ENCODE results near the gene HACD3. TPM values are rescaled to one million over a fixed set of nuclear protein-coding genes. Genes with fewer than 3 reads are reported as not detected.
A peak's percentile ranks its signal among the peaks of the same experiment; 100 is the strongest.

The HACD3 gene
- total and polyA plus RNA-seq, 7 donors = 3.7 to 8.8 (median 6.5) TPM

- ATAC-seq = no peak
- Histone ChIP-seq H3K27me3 (ENCODE audit: insufficient read depth in 3 of 3, low read length in 2 of 3) (no peaks in the 10 kb centered on the region), H3K4me1 (no peaks in the 10 kb centered on the region), H3K36me3 (ENCODE audit: insufficient read depth in 1 of 2, low read depth in 1 of 2) (peaks cover 21 to 98% of the 10 kb centered on the region in 2 donors), H3K9me3 (no peaks in the 10 kb centered on the region), H3K27ac (no peak overlapping the region), H3K4me3 (no peak overlapping the region)
- DNase-seq = no peak
- no peak for TF ChIP-seq CTCF (IDR thresholded peaks at IDR 0.05)
- 71 to 83% (median 80%) methylated on average over 3 of the region's 3 CpGs for WGBS, 3 donors
- intact Hi-C loops (cut with DNase I) = loop anchor here in 1 of 2 donors (10.0 kb wide), 1 partner anchor 135 kb away; no protein-coding TSS in a partner anchor
These were observed 49.5 kb downstream of the HACD3 start for GRCh38 chr15:65579762-65580161.

- H3K27me3 ChIP-seq (ENCODE audit: insufficient read depth in 3 of 3, low read length in 2 of 3) = no peaks in the 10 kb centered on the region
- no peaks in the 10 kb centered on the region for H3K9me3 ChIP-seq
- intact Hi-C loops (cut with DNase I) = loop anchor here in 1 of 2 donors (10.0 kb wide), 1 partner anchor 135 kb away; no protein-coding TSS in a partner anchor
- no peak overlapping the region for H3K4me3 ChIP-seq
- DNase-seq (no peak), ATAC-seq (peak in 2 of 4 donors; percentile 43 to 62)
- no peaks in the 10 kb centered on the region for H3K4me1 ChIP-seq
- H3K36me3 ChIP-seq (ENCODE audit: insufficient read depth in 1 of 2, low read depth in 1 of 2) = peaks cover 20 to 99% of the 10 kb centered on the region in 2 donors
- H3K27ac ChIP-seq = no peak overlapping the region
- TF ChIP-seq CTCF (IDR thresholded peaks at IDR 0.05) = no peak
These were observed 50.0 kb downstream of the HACD3 start for GRCh38 chr15:65580287-65580686.

- no peaks in the 10 kb centered on the region for H3K4me1 ChIP-seq
- no peak overlapping the region for H3K27ac ChIP-seq
- H3K4me3 ChIP-seq = no peak overlapping the region
- H3K36me3 ChIP-seq (ENCODE audit: insufficient read depth in 1 of 2, low read depth in 1 of 2) = peaks cover 17 to 98% of the 10 kb centered on the region in 2 donors
- 51 to 56% (median 52%) methylated on average over 1 of the region's 1 CpG for WGBS, 3 donors
- no peak for DNase-seq
- H3K27me3 ChIP-seq (ENCODE audit: insufficient read depth in 3 of 3, low read length in 2 of 3) = no peaks in the 10 kb centered on the region
- ATAC-seq = no peak
- no peaks in the 10 kb centered on the region for H3K9me3 ChIP-seq
- TF ChIP-seq CTCF (IDR thresholded peaks at IDR 0.05) = no peak
- intact Hi-C loops (cut with DNase I) = loop anchor here in 1 of 2 donors (10.0 kb wide), 1 partner anchor 131 kb away; no protein-coding TSS in a partner anchor
These were observed 53.4 kb downstream of the HACD3 start for GRCh38 chr15:65583701-65584100.

- no peak for ATAC-seq
- peaks cover 17 to 98% of the 10 kb centered on the region in 2 donors for H3K36me3 ChIP-seq (ENCODE audit: insufficient read depth in 1 of 2, low read depth in 1 of 2)
- H3K4me1 ChIP-seq = no peaks in the 10 kb centered on the region
- TF ChIP-seq CTCF (IDR thresholded peaks at IDR 0.05) = no peak
- H3K27ac ChIP-seq = no peak overlapping the region
- H3K27me3 ChIP-seq (ENCODE audit: insufficient read depth in 3 of 3, low read length in 2 of 3) = no peaks in the 10 kb centered on the region
- H3K4me3 ChIP-seq = no peak overlapping the region
- no peak for DNase-seq
- H3K9me3 ChIP-seq = no peaks in the 10 kb centered on the region
- intact Hi-C loops (cut with DNase I) = loop anchor here in 1 of 2 donors (10.0 kb wide), 1 partner anchor 131 kb away; no protein-coding TSS in a partner anchor
These were observed 54.0 kb downstream of the HACD3 start for GRCh38 chr15:65584241-65584640.

GRCh38 chr15:65587094-65587493 is 56.8 kb downstream of the HACD3 start:
- no peaks in the 10 kb centered on the region for H3K27me3 ChIP-seq (ENCODE audit: insufficient read depth in 3 of 3, low read length in 2 of 3)
- H3K9me3 ChIP-seq = no peaks in the 10 kb centered on the region
- ATAC-seq = no peak
- no peak for DNase-seq
- H3K27ac ChIP-seq = no peak overlapping the region
- H3K4me1 ChIP-seq = no peaks in the 10 kb centered on the region
- TF ChIP-seq CTCF (IDR thresholded peaks at IDR 0.05) = no peak
- no peak overlapping the region for H3K4me3 ChIP-seq
- H3K36me3 ChIP-seq (ENCODE audit: insufficient read depth in 1 of 2, low read depth in 1 of 2) = peaks cover 17 to 98% of the 10 kb centered on the region in 2 donors
- intact Hi-C loops (cut with DNase I) = loop anchor here in 1 of 2 donors (10.0 kb wide), 1 partner anchor 128 kb away; no protein-coding TSS in a partner anchor
- 92 to 100% (median 93%) methylated on average over 1 of the region's 1 CpG for WGBS, 3 donors

All from psoas muscle (tissue), 8 donors.